COLO668 (cell line): ENCODE results near the gene SLC22A23.

Experiments used
- DNase-seq: peaks from one replicate; lab custom pipeline; 2025; ENCODE audit not compliant: unreplicated experiment; lab: John Stamatoyannopoulos, UW

Gene SLC22A23

GRCh38 chr6:3372912-3373554 lies 83.8 kb downstream of the SLC22A23 start:
- DNase-seq = peak; percentile 26

- no peak for DNase-seq
Measured at GRCh38 chr6:3372184-3372846, 84.5 kb downstream of the SLC22A23 start.

GRCh38 chr6:3371222-3371949 lies 85.5 kb downstream of the SLC22A23 start:
- no peak for DNase-seq

DNA sequence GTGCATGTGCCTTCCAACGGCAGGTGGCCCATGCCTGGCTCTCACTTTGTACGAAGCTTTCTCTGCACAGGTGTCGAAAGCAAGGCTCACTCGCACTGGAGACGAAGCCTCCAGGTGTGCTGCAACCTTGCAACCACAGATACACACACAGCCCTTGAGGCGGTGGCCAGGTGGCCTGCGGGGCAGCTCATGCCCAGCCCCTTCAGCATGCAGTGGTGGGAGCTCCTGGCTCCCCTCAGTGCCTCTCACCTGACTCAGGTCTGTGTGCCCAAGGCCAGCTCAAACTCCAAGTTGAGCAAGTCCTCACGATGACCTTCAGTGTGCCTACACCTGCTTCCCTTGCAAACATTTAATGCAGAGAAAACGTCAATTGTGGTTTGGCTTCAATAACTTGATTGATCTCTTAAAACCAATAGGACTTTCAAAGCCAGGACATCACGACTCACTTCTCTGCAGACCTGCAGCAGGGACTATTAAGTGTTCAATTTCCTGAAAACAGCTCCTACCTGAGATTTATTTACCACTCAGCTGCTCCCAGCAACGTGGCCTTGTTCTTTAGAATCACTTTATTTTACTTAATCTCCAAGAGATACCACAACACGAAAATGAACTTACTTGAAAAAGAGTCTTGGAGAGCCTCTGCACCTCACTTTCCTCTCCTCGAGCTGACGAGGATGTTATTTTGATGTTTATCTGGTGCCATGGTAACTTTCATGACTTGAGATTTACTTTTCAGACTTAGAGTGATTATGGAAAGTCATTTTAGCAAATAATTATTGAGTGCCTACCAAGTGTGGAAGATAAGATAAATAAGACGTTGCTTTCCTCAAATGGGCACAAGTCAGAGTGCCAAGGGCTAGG lies 86.3 kb downstream of the SLC22A23 start:
- peak; percentile 60 for DNase-seq

DNA sequence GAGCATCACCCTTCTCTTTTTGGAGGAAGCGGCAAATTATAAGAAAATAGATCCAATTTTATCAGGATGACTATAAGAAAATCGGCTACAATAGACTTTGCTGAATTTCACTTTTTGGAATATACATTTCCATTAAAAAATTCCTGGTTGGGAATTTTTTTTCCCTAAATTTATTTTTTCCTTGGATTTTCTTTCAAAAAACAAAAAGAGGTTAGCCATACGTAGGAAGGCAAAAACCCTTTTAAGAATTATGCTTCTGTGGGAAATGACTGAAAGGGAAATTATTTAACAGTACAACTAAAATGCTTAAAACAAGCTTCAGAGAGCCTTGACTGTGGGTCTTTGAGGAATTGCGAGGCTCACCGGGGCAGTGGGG lies 86.9 kb downstream of the SLC22A23 start:
- no peak for DNase-seq

DNA sequence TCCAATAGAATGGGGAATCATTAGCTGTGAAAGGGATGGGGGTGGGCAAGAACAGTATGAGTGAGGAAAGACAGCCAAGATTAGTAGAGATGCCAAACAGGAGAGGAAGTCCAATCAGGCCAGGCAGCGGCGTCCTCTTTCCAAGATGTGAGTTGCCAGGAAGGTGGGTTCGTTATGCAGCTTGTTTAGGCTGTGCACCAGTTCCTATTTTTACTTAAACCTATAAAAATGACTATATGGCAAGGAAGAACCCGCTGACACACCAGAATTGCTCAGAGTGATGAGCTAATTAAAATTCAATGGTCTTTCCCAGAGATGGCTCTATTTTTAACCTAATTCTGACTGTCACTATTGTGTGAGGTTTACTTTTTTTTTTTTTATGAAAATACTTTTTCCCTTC lies 88.2 kb downstream of the SLC22A23 start:
- no peak for DNase-seq

- no peak for DNase-seq
Measured at GRCh38 chr6:3367630-3368029, 89.2 kb downstream of the SLC22A23 start.

DNA sequence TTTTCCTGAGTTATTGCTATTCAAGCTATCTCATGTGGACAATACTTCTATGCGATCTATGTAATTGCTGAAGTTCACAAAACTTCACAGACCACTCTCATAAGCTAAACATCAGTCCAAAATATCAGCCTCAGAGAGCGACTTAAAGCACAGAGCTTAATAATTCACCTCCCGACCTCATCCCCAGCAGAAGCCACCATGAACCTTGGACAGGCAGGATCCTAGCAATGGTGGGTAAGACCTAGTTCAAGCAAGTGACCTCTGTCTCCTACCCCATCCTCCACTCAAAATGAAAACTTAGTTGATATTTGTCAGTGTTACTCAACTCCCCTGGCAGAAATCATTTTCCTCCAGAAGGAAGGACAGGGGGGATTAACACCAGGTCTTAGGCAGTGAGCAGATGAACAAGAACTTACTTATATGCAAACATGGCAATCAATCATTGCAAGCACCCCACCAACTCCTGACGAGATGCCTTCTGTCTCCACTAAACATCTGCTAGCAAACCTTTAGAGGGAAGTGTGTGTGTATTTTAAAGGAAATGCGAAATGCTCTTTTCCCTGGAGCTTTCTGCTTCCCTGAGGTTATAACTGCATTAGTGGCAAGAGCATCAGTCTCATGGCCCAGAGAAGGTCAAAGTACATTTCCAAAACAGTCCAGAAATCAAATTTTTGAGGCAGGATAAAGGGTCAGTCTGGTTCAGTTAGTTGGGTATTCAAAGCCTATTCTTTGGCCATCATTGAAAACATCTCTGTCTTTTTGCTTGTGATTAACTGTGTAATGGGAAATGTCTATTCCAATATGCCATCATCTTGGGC lies 90.0 kb downstream of the SLC22A23 start:
- DNase-seq = no peak

DNA sequence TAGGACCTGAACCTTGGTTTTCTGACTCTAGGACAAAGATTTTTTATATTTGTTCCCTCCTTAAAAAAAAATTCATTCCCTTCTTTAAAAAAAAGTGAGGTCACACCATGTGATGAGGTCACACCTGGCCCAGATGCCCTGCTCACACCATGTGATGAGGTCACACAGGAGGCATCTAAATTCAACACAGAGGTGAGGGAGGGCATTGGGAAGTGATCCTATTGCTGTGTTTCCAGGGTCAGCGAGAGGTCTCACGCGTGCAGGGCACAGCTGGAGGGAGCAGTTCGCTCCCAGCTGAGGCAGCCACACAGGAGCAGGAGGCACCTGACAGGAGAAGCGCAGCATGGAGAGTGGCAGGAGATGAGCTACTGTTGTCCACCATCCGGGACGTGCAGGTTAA lies 92.5 kb downstream of the SLC22A23 start:
- DNase-seq = peak; percentile 5

DNA sequence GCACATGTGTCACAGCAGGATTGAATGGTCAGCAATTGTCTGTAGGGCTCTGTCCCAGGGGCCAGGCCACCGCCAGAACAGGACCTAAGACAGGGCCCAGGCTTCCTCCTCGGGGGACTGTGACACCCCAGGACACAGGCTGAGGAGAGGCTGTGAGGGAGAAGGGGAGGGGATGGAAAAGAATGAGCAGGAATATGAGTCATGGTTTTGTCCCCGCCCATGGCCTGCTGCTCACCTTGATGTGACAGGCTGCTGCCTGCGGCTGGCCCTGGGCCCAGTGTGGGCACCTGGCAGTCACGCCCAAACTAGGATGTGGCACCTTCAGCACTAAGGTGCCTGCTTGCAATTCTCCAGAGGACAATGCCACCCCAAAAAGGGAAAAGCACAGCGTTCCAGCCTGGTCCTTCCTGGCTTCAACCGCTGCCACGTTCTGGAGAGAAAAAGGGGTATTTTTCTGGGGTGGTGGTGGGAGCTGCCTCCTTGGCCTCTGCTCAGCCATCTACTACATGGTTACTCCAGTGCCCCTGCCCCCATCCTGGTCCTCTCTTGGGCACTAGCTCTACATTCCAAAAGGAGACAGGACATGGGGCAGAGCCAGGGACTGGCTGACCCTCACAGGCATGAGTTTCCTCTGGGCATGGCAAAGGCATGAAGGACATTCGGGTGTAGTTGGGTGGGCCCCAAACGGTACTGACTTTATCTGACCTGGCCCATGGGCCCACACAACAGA lies 93.4 kb downstream of the SLC22A23 start:
- DNase-seq = peak; percentile 82

- DNase-seq = no peak
Measured at GRCh38 chr6:3361312-3362037, 95.4 kb downstream of the SLC22A23 start.

DNA sequence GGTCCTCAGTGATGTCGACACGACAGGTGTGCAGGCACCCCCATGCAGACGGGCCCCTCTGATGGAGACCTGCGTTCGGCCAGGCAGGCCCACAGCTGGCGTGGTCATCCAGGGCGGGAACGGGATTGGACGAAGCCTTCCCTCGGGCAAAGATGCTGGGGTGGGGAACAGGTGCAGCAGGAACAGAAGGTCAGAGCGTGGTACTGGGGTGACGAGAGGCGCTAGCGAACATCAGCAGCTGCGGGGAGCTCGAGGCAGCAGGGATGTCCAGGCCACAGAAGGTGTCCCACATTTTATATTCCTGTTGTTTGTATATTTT lies 96.2 kb downstream of the SLC22A23 start:
- DNase-seq = no peak

GRCh38 chr6:3359973-3360726 lies 96.7 kb downstream of the SLC22A23 start:
- no peak for DNase-seq

DNA sequence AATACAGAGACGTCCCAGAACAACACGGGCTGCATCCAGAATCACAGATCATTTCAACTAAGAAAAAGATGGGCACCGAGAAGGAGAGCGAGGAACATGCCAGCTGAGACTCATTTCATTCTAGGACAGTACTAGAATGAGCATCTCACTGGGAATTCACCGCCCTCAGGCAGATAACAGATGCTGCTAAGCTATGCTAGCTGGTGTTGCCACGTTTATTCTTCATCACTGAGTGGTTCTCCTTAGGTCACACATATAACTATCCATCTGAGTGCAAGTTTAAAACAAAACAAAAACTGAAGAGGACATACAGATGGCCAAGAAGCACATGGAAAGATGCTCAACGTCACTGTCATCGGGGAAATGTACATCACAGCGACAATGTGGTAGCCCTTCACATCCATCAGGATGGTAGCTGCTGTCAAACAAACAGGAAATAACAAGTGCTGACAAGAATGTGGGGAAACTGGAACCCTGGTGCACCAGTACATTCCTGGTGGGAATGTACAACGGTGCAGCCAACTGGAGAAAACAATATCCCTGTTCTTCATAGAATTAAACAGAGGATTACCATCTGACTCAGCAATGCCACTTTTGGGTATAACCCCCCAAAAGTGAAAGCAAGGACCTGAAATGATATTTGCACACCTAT lies 97.6 kb downstream of the SLC22A23 start:
- DNase-seq = no peak

- no peak for DNase-seq
Measured at GRCh38 chr6:3358413-3359100, 98.3 kb downstream of the SLC22A23 start.

DNA sequence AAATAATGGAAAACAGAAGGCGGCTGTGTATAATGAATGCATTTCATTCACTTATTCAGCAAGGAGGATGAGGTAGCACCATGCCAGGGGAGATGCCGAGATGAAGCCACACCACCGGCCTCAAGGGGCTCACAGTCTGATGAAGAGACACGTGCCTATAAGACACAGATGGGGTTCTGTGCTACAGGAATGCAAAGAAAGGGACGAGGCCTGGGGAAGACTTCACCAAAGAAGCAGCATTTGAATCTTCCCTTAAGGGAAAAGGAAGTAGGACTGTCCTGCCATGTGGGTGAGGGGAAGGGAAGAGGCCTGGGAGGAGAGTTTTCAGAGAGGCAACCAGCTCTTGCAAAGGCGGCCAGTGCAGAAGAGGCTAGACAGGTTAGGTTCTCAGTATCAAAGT lies 99.2 kb downstream of the SLC22A23 start:
- DNase-seq = no peak

DNA sequence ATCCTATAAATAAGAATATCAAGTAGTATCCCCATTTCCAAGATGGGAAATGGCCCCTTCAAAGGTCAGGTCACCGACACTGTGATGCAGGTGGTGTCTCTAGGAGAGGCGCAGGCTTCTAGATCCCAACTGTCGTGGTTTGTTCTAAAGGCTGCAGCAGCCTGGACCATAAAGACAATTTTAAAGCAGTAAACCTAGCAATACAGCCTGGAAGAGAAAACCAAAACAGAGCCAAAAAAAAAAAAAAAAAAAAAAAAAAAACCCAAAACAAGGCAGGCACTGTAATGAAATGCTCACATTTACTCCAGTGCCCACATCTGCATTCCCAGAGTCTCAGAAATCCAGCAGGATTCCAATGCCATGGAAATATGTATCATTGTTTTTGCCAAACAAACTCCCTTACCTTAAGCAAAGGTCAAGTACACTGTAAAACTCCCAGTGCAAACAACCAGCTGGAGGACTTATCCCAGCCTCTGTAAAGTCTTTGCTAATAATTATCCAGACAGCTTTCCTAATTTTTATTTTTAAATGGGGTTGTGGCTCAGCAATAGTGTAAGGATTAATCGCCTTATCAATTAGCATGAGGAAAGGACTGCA lies 99.9 kb downstream of the SLC22A23 start:
- DNase-seq = no peak
